ENCODE data around the gene TMEM245. TPM values are rescaled to one million over a fixed set of nuclear protein-coding genes. Genes with fewer than 3 reads are reported as not detected.

The TMEM245 gene
- total RNA-seq, 1 donor from 2014 or later: 24.0 TPM

DNA sequence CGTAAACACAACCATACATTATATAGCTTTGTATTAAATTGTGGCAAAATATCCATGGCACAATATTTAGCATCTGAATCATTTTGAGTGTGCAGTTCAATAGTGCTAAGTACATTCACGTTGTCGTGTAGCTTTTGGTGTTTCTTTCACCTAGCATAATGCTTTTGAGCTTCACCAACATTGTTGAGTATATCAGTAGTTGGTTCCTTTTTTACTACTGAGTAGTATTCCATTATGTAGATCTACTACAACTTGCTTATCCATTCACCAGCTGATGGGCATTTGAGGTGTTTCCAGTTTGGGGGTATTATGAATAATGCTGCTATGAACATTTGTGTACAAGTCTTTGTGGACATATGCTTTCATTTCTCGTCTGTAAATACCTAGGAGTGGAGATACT lies 79.2 kb downstream of the TMEM245 start:
- H3K9me3 Mint-ChIP-seq: peaks cover 4% of the 10 kb centered on the region
- peaks cover 60% of the 10 kb centered on the region for H3K36me3 Mint-ChIP-seq (ENCODE audit: low read depth)
- no peak overlapping the region for H3K27ac Mint-ChIP-seq
- no peaks in the 10 kb centered on the region for H3K27me3 Mint-ChIP-seq (ENCODE audit: low read depth)
- no peak overlapping the region for H3K4me3 Mint-ChIP-seq (ENCODE audit: low read depth)
- intact Hi-C loops (cut with micrococcal nuclease): no loop called here
- peaks cover 3% of the 10 kb centered on the region for H3K4me1 Mint-ChIP-seq (ENCODE audit: low read depth)
- DNase-seq (ENCODE audit: low spot score): no peak

DNA sequence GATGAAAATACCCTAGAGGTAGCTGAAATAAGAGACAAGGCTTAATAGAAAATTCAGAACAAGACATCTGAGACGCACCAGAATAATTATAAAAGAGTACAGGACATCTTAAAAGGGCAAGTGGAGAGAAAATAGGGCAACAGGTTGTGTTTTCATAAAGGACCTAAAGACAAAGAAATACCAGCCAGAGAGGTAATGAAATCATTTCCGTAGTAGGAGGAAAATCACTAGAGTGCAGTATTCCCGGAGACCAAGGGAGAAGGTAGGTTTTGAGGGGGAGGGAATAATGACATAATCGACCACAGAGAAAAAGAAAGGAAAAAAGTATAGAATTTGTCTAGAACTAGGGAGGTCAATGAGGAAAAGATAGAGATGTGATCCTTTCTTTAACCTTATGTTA lies 80.2 kb downstream of the TMEM245 start:
- Mint-ChIP-seq H3K36me3 (ENCODE audit: low read depth) (peaks cover 52% of the 10 kb centered on the region), H3K4me3 (ENCODE audit: low read depth) (no peak overlapping the region), H3K27ac (no peak overlapping the region), H3K9me3 (peaks cover 4% of the 10 kb centered on the region), H3K27me3 (ENCODE audit: low read depth) (no peaks in the 10 kb centered on the region), H3K4me1 (ENCODE audit: low read depth) (peaks cover 3% of the 10 kb centered on the region)
- DNase-seq (ENCODE audit: low spot score): no peak
- intact Hi-C loops (cut with micrococcal nuclease): no loop called here

DNA sequence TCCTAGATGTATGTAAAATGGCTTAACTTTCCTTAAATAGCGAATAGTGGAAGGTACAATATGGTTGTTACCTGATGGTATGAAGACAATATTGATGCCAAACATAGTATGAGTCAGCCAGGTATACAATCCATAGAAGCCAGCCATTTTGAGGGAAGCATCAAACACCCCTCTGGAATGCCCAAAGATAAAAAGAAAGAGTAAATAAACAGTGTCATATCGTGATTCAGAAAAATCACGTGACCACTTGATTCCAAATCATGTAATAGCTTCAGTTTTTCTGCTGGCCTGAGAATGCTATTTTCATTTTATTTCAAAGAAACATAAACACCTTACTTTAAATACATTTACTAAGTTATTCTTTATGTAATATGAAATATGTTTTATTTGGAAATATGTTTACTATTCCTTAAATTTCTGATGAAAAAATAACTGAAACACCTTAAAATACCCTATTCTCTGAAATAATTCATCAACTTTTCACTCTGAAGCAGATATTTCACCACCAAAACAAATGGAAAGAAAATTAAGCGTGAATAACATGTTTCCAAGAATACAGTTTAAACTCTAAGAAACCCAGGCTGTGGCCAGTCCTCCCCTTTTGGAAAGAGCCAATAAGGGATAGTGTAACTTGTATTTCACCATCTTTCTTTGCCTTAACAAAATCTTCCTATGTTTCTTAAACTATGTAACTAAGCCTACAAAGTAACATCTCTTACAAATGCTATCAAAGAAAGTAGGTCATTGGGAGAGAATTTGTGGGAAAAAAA lies 81.6 kb downstream of the TMEM245 start:
- H3K9me3 Mint-ChIP-seq: peaks cover 4% of the 10 kb centered on the region
- DNase-seq (ENCODE audit: low spot score): no peak
- no peak overlapping the region for H3K27ac Mint-ChIP-seq
- H3K27me3 Mint-ChIP-seq (ENCODE audit: low read depth): no peaks in the 10 kb centered on the region
- H3K4me3 Mint-ChIP-seq (ENCODE audit: low read depth): no peak overlapping the region
- H3K36me3 Mint-ChIP-seq (ENCODE audit: low read depth): peaks cover 47% of the 10 kb centered on the region
- intact Hi-C loops (cut with micrococcal nuclease): no loop called here
- H3K4me1 Mint-ChIP-seq (ENCODE audit: low read depth): peaks cover 3% of the 10 kb centered on the region

DNA sequence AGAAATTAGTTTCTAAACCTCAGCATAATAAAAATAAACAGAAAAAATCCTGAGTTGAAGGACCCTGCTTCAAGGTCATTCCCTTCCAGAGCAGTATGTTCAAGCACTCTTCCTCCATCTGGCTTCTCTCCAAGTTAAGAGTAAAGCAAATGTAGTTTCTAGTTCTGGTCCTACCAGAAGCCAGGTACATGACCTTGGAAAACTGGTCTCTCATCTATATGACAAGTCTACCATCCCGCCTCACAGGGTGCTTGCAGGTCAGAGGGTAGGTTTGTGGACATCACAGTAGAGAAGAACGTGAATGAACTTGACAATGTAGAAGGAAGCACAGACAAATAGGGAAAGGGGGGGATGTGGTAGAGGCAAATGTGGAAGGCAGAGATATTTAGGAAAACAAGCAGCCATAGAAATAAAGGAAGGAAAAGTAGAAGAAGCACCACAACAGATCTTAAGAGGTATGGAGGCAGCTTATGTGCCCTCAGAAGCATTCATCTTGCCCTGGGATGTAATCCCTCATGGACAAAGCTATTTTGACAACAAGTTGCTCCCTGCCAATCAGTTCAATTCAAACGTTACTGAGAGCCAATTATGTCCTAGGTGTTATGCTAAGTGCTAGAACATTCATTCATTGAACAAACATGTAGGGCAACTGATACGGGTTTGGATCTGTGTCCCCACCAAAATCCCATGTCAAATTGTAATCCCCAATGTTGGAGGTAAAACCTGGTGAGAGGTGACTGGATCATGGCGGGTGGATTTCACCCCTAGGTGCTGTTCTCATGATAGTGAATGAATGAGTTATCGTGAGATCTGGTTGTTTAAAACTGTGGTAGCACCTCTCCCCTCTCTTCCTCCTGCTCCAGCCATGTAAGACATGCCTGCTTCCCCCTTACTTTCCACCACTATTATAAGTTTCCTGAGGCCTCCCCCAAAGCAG lies 82.7 kb downstream of the TMEM245 start:
- H3K4me1 Mint-ChIP-seq (ENCODE audit: low read depth): peaks cover 3% of the 10 kb centered on the region
- intact Hi-C loops (cut with micrococcal nuclease): no loop called here
- no peak overlapping the region for H3K4me3 Mint-ChIP-seq (ENCODE audit: low read depth)
- no peaks in the 10 kb centered on the region for H3K9me3 Mint-ChIP-seq
- DNase-seq (ENCODE audit: low spot score): no peak
- no peaks in the 10 kb centered on the region for H3K27me3 Mint-ChIP-seq (ENCODE audit: low read depth)
- H3K36me3 Mint-ChIP-seq (ENCODE audit: low read depth): peaks cover 44% of the 10 kb centered on the region
- H3K27ac Mint-ChIP-seq: no peak overlapping the region

DNA sequence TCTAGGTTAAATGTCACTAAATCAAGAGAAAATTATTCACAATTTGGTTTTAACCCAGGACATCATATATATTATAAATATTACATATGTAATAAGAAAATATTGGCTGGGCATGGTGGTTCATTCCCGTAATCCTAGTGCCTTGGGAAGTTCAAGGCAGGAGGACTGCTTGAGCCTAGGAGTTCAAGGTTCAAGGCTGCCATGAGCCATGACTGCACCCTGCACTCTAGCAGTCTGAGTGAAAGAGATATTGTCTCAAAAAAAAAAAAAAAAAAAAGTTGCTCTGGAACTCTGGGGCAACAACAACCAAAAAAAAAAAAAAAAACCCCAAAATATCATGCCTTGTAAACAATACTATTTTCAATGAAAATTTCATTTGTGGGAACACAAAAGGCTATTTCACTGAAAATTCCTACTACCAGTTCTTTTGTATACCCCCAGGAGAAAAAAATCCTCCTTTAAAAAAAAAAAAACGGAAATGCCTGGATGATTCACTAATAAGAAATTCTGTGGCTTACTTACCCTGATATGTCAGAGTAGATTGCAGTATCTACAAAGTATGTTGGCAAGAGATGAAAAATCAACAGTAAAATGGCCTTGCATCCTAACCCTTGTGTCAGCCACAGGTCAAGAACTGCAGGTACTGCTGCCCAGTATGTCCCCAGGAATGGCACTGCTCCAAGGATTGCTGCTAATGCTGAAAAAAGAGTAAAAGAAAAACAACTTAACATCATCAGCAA lies 83.9 kb downstream of the TMEM245 start:
- H3K4me1 Mint-ChIP-seq (ENCODE audit: low read depth): peaks cover 3% of the 10 kb centered on the region
- no peaks in the 10 kb centered on the region for H3K27me3 Mint-ChIP-seq (ENCODE audit: low read depth)
- peaks cover 47% of the 10 kb centered on the region for H3K36me3 Mint-ChIP-seq (ENCODE audit: low read depth)
- DNase-seq (ENCODE audit: low spot score): no peak
- no peaks in the 10 kb centered on the region for H3K9me3 Mint-ChIP-seq
- intact Hi-C loops (cut with micrococcal nuclease): no loop called here
- H3K27ac Mint-ChIP-seq: no peak overlapping the region
- H3K4me3 Mint-ChIP-seq (ENCODE audit: low read depth): no peak overlapping the region

DNA sequence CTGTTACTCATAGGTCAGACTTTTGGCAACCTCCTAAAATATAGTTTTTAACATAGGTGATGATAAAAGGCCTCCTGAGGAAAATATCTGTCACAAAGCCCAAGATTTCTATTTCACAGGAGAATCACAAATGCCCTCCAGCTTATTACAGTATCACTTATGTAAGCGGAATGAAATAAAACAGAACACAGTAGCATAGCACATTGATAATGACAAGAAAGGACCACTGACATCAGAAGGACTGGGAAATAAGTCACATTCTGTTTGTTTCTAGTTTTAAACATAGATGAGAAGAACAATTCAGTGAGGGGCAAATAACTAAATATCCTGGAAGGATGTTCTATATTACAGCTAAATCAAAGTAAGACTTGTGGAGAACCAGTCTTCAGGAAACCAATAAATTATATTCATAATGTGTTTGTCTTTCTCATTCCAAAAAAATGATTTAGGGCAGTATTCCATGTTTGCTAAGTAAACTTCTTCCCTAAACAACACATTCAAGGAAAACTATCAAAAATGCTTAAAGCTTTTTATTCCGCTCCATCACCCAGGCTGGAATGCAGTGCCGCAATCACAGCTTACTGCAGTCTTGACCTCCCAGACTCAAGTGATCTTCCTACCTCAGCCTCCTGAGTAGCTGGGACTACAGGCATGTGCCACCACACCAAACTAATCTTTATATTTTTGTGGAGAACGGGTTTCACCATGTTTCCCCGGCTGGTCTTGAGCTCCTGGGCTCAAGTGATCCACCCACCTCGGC lies 85.6 kb downstream of the TMEM245 start:
- H3K36me3 Mint-ChIP-seq (ENCODE audit: low read depth): peaks cover 36% of the 10 kb centered on the region
- DNase-seq (ENCODE audit: low spot score): no peak
- H3K27me3 Mint-ChIP-seq (ENCODE audit: low read depth): no peaks in the 10 kb centered on the region
- intact Hi-C loops (cut with micrococcal nuclease): no loop called here
- no peaks in the 10 kb centered on the region for H3K4me1 Mint-ChIP-seq (ENCODE audit: low read depth)
- no peak overlapping the region for H3K4me3 Mint-ChIP-seq (ENCODE audit: low read depth)
- no peak overlapping the region for H3K27ac Mint-ChIP-seq
- no peaks in the 10 kb centered on the region for H3K9me3 Mint-ChIP-seq

DNA sequence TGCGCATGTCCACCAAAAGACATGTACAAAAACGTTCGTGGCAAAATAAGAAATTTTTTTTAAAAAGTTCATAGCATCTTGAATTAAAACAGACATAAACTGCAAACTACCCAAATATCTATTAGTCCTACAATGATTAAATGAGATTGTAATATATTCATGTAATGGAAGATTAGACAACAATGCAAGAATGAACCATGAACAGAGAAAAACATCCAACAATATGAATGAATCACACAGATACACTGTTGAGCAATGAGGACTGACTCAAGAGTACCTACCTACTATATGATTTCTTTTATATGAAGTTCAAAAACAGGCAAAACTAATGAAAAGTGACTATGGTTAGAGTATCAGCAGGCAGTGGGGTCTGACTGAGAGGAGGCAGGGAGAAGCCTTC lies 88.5 kb downstream of the TMEM245 start:
- intact Hi-C loops (cut with micrococcal nuclease): no loop called here
- H3K27ac Mint-ChIP-seq: no peak overlapping the region
- no peak for DNase-seq (ENCODE audit: low spot score)
- no peak overlapping the region for H3K4me3 Mint-ChIP-seq (ENCODE audit: low read depth)
- peaks cover 37% of the 10 kb centered on the region for H3K36me3 Mint-ChIP-seq (ENCODE audit: low read depth)
- H3K4me1 Mint-ChIP-seq (ENCODE audit: low read depth): no peaks in the 10 kb centered on the region
- no peaks in the 10 kb centered on the region for H3K9me3 Mint-ChIP-seq
- no peaks in the 10 kb centered on the region for H3K27me3 Mint-ChIP-seq (ENCODE audit: low read depth)

DNA sequence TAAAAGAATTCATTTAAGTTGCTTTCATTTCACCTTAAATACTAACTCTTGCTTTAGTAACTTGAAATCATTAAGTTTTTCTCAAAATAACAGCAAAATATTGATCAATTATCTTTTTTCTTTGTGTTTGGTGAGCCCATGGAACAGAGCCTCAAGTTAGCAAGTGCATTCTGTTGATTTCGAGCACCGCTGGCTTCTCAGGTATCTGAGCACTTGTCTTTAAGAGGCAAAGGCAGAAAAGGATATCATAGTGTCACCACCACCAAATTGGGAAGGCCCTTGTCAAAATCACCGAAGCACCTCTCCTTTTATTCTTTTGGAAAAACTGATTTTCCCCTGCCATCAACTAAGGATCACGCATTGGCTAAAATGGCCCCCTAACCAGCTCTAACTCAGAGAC lies 89.3 kb downstream of the TMEM245 start:
- Mint-ChIP-seq H3K27ac (no peak overlapping the region), H3K4me1 (ENCODE audit: low read depth) (no peaks in the 10 kb centered on the region), H3K9me3 (no peaks in the 10 kb centered on the region), H3K4me3 (ENCODE audit: low read depth) (no peak overlapping the region), H3K27me3 (ENCODE audit: low read depth) (no peaks in the 10 kb centered on the region), H3K36me3 (ENCODE audit: low read depth) (peaks cover 32% of the 10 kb centered on the region)
- intact Hi-C loops (cut with micrococcal nuclease): no loop called here
- no peak for DNase-seq (ENCODE audit: low spot score)

DNA sequence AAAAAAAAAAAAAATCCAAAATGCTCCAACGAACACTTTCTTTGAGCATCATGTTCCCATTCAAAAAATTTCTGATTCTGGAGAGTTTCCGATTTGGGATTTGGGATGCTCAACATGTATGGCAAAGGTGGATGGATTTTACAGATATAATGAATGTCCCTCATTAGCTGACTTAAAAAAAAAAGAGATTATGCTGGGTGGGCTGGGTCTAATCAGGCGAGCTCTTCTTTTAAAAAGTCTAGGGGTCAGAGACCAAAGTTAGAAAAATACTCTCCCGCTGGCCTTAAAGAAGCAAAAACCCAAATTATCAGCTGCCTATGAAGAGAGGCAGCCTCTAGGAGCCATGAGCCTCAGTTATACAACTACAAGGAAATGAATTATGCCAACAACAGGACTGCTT lies 91.3 kb downstream of the TMEM245 start:
- no peaks in the 10 kb centered on the region for H3K9me3 Mint-ChIP-seq
- no peak overlapping the region for H3K27ac Mint-ChIP-seq
- H3K36me3 Mint-ChIP-seq (ENCODE audit: low read depth): peaks cover 38% of the 10 kb centered on the region
- intact Hi-C loops (cut with micrococcal nuclease): no loop called here
- no peaks in the 10 kb centered on the region for H3K4me1 Mint-ChIP-seq (ENCODE audit: low read depth)
- DNase-seq (ENCODE audit: low spot score): no peak
- H3K27me3 Mint-ChIP-seq (ENCODE audit: low read depth): no peaks in the 10 kb centered on the region
- H3K4me3 Mint-ChIP-seq (ENCODE audit: low read depth): no peak overlapping the region

DNA sequence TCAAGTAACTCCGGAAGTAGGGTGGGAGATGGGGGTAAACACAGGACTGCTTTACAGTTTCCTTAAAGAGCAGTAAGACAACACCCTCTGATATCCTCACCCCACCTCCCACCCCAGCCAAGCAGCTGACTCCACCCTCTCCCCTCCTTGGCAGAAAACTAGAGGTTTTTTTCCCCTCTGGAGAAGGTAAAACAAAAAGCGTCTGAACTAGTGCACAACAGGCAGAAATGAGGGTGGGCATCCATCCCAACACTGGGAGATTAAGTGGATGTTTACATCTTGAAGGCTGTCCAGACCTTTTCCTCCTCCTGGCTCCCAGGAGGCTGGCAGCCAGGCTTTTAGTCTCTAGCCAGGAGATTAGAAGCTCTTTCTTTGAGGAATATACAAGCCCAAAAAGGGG lies 92.6 kb downstream of the TMEM245 start:
- Mint-ChIP-seq H3K9me3 (no peaks in the 10 kb centered on the region), H3K27me3 (ENCODE audit: low read depth) (no peaks in the 10 kb centered on the region), H3K36me3 (ENCODE audit: low read depth) (peaks cover 32% of the 10 kb centered on the region), H3K4me3 (ENCODE audit: low read depth) (no peak overlapping the region), H3K4me1 (ENCODE audit: low read depth) (no peaks in the 10 kb centered on the region), H3K27ac (no peak overlapping the region)
- DNase-seq (ENCODE audit: low spot score): no peak
- intact Hi-C loops (cut with micrococcal nuclease): no loop called here

DNA sequence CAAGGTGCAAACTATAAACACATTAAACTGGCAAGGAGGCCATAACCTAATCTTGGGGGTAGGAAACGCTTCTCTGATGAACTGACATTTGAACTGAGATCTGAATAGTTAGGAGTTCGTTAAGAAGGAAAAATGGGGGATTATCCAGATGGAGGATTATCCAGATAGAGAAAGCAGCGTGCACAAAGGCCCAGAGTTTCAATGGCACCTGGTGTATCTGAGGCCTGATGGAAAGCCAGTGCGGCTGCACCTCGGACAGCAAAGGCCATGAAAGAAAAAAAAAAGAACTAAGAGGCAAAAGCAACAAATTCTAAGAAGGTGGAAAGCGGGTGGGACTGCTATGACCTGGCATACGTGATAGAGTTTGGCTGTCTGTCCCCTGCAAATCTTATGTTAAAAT lies 93.4 kb downstream of the TMEM245 start:
- no peaks in the 10 kb centered on the region for H3K9me3 Mint-ChIP-seq
- peaks cover 27% of the 10 kb centered on the region for H3K36me3 Mint-ChIP-seq (ENCODE audit: low read depth)
- H3K4me1 Mint-ChIP-seq (ENCODE audit: low read depth): no peaks in the 10 kb centered on the region
- H3K27ac Mint-ChIP-seq: no peak overlapping the region
- no peak for DNase-seq (ENCODE audit: low spot score)
- intact Hi-C loops (cut with micrococcal nuclease): no loop called here
- H3K27me3 Mint-ChIP-seq (ENCODE audit: low read depth): no peaks in the 10 kb centered on the region
- H3K4me3 Mint-ChIP-seq (ENCODE audit: low read depth): no peak overlapping the region

DNA sequence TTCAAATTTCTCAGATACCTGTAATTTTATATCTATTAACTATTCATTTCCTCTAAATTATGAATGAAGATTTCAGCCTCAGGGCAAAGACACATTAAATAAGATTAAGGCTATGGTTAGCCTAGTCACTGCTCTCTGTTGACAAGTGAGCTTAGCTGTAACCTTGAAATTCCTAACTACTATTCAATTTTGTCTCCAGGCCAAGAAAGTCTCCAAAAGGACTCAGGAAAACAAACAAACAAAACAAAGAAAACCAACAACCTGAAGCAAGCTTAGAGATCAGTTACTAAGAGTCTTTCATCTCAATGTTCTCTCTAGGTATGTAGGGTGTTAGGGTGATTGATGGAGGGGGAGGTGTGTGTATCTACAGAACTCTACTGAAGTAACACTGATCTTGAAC lies 96.9 kb downstream of the TMEM245 start:
- H3K4me1 Mint-ChIP-seq (ENCODE audit: low read depth): no peaks in the 10 kb centered on the region
- DNase-seq (ENCODE audit: low spot score): no peak
- H3K36me3 Mint-ChIP-seq (ENCODE audit: low read depth): peaks cover 36% of the 10 kb centered on the region
- intact Hi-C loops (cut with micrococcal nuclease): no loop called here
- no peaks in the 10 kb centered on the region for H3K9me3 Mint-ChIP-seq
- no peak overlapping the region for H3K4me3 Mint-ChIP-seq (ENCODE audit: low read depth)
- H3K27me3 Mint-ChIP-seq (ENCODE audit: low read depth): no peaks in the 10 kb centered on the region
- no peak overlapping the region for H3K27ac Mint-ChIP-seq

All from activated T-helper 2 cell treated with anti-CD3 and anti-CD28 coated beads, Interferon-gamma antibody, Interleukin-2, Interleukin-4, amounts not matched to agents 10 μg/mL and 5 μg/mL and 100 μg/mL, durations not matched to agents 14 hours and 24 hours and 36 hours (primary cell).